NCI-H1436 treated with DMSO at 0.1 percent for 48 hours (cell line): Measurements from ENCODE around the gene SPOUT1.

Experiments
- DNase-seq: peaks from one replicate; lab custom pipeline; 2025; lab: John Stamatoyannopoulos, UW

SPOUT1 gene

GRCh38 chr9:128836509-128837145 is 7.0 kb upstream of the SPOUT1 start:
- DNase-seq = no peak

DNA sequence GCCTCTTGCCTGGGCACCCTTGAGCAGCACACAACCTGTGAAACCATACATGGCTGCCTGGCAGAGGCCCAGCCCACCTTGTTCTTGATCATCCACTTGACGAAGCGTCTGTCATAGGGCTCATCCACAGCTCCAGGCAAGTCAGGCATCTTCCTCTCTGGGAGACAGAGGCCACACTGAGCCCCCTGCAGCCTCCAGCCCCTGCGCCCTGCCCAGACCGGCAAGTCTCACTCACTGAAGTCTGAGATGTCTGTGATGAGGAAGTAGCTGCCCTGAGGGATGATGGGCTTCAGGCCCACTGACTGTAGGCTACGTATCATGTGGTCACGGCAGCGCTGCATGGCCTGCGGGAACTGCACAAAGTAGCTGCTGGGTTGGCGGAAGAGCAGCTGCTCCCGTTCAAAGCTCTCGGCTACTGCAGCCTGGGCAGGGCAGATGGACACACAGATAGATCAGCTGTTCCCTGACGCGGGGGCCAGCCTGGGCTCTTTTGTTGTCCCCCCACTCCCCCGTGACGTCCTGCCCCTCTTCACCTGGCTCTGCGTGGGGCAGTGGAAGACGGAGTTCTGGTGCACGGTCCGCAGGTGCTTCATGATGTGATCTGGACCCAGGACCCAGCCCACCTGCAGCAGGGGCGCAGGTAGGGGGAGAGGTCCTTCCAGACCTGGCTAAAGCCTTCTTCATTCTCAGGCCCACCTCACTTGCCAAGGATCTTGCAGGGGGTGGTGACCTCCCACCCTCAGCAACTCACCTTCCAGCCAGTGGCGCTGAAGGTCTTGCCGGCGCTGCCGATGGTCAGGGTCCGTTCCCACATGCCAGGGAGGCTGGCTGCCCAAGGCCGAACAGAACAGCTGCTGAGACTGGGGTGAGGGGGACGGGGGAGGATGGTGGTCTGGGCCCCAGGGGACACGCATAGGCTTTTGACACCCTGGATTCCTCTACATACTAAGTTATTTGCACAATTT is 5.9 kb upstream of the SPOUT1 start:
- DNase-seq = no peak

DNA sequence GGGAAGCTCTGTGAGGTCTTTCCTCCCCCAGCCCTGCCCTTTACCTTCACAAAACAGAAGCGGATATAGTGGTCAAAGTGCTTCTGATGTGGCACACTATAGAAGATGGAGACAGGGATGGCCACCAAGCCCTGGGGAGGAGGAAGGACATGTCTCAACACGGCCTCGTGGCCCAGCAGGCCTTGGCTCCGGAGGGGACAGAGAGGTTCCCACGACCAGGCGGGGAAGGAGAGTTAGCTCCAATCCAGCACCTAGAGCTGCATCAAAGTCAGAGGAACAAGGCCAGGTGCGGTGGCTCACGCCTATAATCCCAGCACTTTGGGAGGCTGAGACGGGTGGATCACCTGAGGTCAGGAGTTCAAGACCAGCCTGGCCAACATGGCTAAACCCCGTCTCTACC is 4.1 kb upstream of the SPOUT1 start:
- DNase-seq = no peak

DNA sequence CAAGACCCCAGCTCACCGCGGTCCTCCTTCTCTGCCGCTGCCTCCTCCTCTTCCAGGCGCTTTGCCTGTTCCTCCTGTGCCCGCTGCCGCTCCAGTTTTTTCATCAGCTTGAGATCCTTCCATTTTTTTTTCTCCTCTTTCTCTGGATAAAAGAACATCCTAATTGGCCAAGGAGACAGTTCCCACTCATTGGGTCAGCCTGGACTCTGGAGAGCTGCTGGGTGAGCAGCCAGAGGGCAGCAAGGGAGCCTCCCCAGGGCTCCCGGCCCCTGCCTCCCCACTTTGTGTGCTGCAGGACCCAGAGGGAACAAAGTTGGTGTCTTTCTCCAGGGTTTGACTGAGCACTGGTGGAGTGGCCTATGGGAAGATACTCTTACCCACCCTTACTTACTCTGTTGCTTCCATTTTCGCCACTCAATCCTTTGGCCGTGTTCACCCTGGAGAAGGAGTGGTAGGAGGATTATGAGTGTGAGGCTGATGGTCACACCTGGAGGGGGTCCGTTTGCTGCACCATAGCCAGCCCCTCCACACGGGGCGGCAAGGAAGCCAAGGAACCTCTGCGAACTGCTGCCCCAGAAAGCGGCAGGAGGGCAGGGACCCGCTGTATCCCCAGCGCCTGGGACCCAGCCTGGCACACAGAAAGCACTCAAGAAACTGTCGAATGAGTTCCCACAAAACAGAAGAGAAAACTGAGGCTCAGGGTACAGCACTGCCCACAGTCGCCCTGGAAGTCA is 708 bp downstream of the SPOUT1 start:
- no peak for DNase-seq

- DNase-seq = no peak
These were observed 1.3 kb downstream of the SPOUT1 start for GRCh38 chr9:128828267-128828666.

DNA sequence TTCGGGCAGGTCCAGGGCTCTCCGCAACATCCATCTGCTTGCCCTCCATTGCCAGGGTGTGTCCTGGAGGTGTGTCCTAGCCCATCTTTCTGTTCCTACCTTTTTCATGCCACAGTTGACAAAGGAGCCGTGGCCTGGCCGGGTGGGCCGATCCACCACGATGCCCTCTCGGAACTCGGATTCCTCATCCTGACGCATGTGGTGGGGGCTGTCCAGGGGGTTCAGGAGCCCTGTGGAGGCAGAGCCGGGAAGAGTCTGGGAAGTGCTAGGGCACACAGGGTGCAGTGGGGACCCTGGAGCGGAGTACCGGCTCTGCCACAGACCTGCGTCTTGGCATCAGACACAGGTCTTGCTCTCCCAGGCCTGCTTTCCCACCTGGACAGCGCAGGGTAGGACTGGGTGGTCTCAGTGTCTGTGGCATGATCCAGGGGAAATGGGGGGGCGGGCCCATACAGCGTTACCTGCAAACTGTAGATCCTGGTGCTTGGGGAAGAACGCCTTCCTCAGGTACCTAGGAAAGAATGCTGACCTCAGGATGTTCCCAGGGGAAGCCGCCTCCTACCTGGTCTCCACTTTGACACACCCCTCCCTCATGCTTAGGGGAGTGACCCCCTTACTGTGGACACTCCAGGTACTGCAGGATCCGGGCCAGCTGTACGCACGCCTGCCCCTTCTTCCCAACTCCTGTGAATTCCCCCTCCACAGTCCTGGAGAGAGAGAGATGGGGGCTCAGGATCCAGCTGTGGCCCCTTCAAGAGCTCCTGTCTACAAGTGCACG is 3.5 kb downstream of the SPOUT1 start:
- DNase-seq = no peak

- DNase-seq = no peak
These were observed 4.7 kb downstream of the SPOUT1 start for GRCh38 chr9:128824911-128825310.

GRCh38 chr9:128823903-128824406 is 5.6 kb downstream of the SPOUT1 start:
- no peak for DNase-seq

GRCh38 chr9:128823362-128823902 is 6.2 kb downstream of the SPOUT1 start:
- DNase-seq = no peak

DNA sequence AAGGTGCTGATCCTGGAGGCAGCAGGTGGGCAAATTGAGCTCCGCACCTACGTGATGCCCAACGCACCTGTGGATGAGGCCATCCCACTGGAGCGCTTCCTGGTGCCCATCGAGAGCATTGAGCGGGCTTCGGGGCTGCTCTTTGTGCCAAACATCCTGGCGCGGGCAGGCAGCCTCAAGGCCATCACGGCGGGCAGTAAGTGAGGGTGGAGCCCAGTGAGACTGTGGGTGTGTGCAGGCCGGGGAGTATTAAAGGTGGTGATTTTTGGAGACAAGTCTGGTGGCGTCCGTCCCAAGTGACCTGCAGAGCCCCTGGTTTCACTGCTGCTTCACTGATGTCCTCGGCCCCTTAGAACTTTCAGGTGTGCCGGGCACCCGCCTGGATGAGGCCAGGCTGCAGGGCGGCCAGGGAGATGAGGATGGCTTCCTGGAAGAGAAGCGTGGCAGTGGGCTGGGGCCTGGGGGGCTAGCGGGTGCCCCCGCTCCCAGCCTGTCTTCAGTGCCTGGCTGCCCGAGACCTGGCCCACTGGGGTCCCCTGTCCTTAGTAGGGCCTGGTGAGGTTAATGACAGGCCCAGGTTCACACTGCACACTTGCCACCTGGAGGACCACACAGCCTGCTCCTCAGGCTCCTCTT is 7.1 kb downstream of the SPOUT1 start:
- no peak for DNase-seq

- no peak for DNase-seq
These were observed 7.8 kb downstream of the SPOUT1 start for GRCh38 chr9:128821584-128822406.

DNA sequence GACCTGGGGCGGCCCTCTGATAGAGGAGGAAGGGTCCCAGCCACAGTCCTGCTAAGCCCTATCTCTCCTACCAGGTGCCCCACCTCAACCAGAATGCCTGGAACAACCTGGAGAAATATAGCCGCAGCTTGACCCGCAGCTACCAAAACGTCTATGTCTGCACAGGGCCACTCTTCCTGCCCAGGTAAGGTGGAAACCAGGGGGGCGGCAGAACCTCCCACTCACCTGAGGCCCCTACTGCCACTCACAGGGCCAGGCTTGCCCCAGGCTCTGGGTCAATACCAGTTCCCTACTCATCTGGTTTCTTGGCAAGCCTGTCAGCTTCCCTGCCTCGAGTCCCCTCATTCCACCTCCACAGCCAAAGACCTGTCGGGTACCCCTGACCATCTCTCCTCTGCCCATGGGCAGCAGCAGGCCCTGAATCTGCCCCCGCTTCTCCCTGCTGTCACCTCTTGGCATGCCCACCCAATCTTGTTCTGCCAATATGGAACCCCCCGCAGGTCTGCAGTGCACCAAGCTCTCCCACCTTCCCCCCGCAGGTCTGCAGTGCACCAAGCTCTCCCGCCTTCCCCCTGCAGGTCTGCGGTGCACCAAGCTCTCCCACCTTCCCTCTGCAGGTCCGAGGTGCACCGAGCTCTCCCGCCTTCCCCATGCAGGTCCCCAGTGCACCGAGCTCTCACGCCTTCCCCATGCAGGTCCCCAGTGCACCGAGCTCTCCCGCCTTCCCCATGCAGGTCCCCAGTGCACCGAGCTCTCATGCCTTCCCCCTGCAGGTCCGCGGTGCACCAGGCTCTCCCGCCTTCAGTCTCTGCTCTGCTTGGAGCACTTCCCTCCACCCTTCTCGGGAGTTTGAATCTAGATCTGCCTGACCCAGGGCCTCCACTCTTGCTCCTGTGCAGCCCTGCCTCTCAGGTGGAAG is 8.7 kb downstream of the SPOUT1 start:
- DNase-seq = no peak

DNA sequence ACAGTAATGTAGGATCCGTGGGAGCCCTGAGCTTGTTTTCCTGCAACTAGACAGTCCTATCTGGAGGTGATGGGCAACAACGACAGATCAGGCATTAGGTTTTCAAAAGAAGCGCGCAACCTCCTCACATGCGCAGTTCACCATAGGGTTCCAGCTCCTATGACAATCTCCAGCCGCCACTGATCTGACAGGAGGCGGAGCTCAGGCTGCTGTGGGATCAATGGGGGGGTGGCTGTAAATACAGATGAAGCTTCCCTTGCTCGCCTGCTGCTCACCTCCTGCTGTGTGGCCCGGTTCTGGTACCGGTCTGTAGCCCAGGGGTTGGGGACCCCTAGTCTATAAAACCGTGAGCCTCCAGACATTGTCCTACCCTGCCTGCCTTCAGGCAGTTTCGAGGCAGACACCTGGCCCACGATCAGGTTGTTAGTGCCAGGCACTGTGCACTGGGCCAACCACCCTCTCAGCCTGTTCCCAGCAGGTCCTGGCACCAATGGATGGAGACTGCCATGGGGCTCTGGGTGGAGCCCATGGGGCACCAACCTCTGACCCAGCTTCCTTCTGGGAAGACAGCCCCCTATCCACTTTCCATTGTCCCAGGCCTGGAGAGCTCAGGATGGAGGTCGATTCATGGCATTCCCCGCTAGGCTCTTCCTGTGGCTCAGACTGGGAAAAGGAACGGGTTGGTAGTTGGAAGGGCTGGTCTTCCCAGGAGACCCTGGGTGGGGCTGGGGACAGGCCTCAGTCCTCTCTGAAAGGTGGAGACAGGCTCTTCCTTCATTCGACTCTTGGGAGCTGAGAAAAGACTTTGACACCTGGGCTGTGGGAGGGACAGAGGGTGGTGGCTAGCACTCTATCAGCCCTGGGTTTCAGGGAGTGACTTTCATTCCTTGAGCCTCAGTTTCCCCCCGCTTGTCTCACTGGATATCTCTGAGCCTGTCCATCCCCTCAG is 9.6 kb downstream of the SPOUT1 start:
- no peak for DNase-seq

DNA sequence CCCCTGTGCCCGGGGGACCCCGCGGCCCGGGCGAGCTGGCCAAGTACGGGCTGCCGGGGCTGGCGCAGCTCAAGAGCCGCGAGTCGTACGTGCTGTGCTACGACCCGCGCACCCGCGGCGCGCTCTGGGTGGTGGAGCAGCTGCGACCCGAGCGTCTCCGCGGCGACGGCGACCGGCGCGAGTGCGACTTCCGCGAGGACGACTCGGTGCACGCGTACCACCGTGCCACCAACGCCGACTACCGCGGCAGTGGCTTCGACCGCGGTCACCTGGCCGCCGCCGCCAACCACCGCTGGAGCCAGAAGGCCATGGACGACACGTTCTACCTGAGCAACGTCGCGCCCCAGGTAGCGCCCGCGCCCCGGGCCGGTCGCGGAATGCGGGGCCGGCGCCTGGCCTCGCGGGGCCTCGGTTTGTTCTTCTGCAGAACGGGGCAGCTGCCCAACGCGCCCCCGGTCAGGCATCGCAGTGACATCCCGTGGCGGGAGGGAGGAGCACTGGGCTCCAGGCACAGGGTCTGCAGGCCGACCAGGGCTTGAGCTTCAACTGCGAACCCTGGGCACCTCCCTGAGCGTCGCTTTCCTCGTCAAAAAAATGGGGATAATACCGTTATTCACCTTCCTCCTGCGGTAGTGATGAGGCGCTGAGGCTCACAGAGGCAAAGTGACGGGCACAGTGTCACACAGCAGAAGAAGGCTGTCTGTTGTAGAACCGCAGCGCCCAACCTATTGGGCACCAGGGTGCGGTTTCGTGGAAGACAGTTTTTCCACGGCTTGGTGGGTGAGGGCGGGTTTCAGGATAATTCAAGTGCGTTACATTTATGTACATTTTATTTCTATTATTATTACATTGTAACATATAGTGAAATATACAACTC is 10.5 kb downstream of the SPOUT1 start:
- no peak for DNase-seq

DNA sequence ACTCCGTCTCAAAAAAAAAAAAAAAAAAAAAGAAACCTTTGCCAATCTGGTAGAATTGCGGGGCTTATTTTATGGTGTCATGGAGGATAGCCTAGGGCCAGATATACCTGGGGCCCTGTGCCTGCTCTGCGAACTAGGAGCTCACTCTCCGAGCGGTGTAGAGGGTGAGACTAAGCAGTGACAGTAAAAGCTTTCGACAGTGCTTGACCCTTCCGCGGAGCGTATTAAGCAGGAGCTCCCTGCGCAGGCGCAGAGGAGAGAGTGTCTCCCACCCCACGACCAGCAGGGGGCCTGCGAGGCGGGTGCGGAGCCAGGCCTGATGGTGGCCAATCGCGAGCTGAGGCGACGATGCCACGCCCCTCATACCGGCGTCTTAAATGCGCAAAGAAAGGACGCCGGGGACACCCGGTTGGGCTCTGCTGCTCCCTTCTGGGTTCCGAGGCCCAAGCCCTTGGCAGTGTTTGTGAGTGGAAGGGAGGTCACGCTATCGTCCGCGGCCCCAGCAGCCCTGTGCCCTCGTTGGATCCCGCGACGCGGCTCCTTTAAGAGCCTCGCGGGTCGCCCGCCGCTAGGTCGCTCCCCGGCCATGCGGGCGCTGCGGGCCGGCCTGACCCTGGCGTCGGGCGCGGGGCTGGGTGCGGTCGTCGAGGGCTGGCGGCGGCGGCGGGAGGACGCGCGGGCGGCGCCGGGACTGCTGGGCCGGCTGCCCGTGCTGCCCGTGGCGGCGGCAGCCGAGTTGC is 11.3 kb downstream of the SPOUT1 start, which contains the start of gene ENDOG:
ENDOG (plus strand) TSS at position 402 of the 740 bp plus-strand sequence; CDS start at position 587, 185 bp downstream.
- peak; percentile 94 for DNase-seq

GRCh38 chr9:128810873-128811272 is 18.7 kb downstream of the SPOUT1 start:
- DNase-seq = no peak
